Fibroblast of lung (primary cell): Measurements from ENCODE around the gene NBEA.

Experiments
- CTCF ChIP-seq, 2 donors: IDR thresholded peaks in 1 of 2; conservative IDR thresholded peaks in 1 of 2; 1 replicate in 1 of 2; 2 replicates in 1 of 2; pipeline ENCODE4 v1.5.1; 2011 to 2012; ENCODE audit warnings: low read length in 2 of 2, control low read depth in 1 of 2, inconsistent platforms in 1 of 2, low read depth in 1 of 2, mild to moderate bottlenecking in 1 of 2
- EZH2 ChIP-seq: IDR thresholded peaks from 2 replicates; pipeline ENCODE4 v1.5.1; 2012; ENCODE audit warnings: low read length, control low read depth, mild to moderate bottlenecking; ENCODE audit errors: missing control alignments

GRCh38 chr13:35479706-35480105 is 537.6 kb downstream of the NBEA start:
- TF ChIP-seq CTCF (conservative IDR thresholded peaks at IDR 0.05 in 1 of 2, IDR thresholded peaks at IDR 0.05 in 1 of 2; ENCODE audit: low read depth in 1 of 2, low read length in 2 of 2) (no peak), EZH2 (no peak)
